CD4-positive, alpha-beta T cell treated with Interleukin-15 for 4 hours (primary cell): ENCODE data around the gene UBL3.
A peak's percentile ranks its signal among the peaks of the same experiment; 100 is the strongest.

Source experiments
- DNase-seq: peaks from one replicate; pipeline ENCODE4 v3.0.0-alpha.2; 2020; ENCODE audit warnings: low spot score

The UBL3 gene

GRCh38 chr13:29810145-29810742, 40.2 kb downstream of the UBL3 start:
- no peak for DNase-seq

DNA sequence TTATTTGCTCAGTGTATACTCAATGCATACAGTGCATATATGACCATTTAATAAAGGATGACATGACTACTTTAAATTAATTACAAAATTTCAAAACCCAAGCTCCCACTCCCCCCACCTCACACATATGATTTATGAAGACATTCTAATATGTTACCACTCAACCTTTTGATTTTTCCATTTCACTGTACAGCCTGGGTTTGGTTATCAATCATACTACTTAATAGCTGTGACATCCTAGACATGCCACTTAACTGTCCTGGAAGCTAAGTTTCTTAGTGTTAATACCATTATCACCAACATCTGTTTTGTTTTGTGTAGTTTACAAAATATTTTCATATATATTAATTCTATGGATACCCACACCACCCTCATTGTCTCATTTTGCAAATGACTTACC, 42.2 kb downstream of the UBL3 start:
- DNase-seq: no peak

DNA sequence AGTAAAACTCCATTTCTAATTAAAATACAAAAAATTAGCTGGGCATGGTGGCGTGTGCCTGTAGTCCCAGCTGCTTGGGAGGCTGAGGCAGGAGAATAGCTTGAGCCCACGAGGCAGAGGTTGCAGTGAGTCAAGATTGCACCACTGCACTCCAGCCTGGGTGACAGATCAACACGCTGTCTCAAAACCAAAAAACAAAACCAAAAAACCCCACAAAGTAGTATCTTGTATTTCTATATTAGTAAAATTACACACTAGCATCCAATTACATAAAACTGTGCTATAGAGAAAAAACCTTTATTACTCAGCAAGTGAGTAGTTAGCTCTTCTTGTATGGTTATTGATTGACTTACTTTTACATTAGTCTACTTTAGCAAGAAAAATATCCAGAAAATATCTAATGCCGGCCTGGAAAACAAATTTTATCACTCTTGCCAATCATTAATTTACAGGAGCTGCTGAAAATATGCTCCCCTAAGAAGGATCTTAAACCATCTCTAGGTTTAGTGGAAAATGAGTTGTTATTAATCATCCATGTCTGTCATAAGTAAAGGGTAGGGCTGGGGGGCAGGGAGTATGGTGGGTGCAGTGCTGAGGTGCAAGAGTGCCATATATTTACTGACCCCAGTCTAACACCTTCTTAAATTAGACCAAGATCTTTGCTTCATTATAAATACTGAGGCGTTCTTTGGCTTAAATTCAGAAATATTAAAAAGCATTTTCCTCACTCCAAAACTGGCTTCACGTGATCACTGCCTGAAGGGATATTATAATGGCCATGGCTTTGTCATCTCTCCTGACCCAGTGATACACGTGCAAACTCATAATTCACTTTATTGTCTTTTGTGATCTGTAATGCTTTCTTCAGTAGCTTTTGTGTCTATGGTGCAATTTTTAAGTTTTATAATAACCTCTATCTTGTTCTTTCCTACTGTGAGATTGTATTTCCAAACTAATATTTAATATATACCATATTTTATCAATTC, 44.1 kb downstream of the UBL3 start:
- no peak for DNase-seq

- no peak for DNase-seq
These were observed 47.2 kb downstream of the UBL3 start for GRCh38 chr13:29803221-29803620.

DNA sequence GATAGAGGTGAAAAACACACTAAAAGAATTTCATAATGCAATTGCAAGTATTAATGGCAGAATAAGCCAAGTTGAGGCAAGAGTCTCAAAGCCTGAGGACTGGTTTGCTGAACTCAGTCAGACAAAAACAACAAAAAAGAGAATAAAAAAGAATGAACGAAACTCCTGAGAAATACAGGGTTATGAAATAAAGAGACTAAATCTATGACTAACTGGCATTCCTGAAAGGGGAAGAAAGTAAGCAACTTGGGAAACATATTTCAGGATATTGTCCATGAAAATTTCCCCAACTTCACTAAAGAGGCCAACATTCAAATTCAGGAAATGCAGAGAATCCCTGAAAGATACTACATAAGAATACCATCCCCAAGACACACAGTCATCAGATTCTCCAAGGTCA, 47.8 kb downstream of the UBL3 start:
- no peak for DNase-seq

DNA sequence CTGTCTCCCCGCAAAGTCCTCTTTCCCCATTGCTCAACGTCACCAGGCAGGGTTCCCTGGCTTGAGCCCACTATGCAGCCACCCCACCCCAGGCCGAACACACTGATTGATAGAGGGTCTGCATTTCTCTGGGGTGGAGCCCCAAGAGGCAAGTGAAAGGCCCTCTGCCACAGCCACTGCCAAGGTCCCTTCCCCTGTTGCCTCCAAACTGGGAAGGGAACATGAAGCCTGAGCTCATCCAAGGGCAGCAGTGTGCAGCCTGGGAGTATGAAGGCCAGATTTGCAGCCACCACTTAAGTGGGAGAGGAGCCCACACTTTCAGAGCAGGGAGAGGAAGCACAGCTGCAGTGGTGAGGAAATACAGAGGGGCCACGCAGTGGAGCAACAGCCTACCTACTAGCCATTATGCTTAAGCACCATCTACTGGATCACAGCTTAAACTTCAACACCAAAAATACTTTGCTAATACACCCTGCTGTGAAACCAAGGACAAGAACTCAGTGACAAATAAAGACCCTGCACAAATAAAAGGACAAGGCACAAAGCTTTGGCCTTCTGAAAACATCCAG, 48.6 kb downstream of the UBL3 start:
- DNase-seq: no peak

GRCh38 chr13:29801102-29801501, 49.3 kb downstream of the UBL3 start:
- DNase-seq: no peak

GRCh38 chr13:29800687-29801086, 49.7 kb downstream of the UBL3 start:
- DNase-seq: no peak

DNA sequence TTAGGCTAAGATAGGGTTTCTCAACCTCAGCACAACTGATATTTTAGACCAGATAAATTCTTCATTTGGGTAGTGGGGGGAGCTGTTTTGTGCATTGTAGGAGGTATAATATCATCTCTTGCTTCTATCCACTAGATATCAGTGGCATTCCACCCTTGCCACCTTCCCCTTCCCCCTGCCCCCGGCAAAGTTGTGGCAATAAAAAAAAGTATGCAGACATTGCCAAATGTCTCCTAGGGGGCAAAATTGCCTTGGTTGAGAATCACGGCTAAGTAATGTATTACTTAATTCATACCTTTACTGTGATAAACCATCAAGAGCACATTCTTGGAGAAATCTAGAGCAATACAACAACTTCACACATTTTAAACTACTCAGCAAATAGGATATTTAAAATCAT, 51.4 kb downstream of the UBL3 start:
- no peak for DNase-seq

GRCh38 chr13:29791997-29792780, 58.2 kb downstream of the UBL3 start:
- DNase-seq: no peak

- DNase-seq: no peak
These were observed 58.9 kb downstream of the UBL3 start for GRCh38 chr13:29791508-29791907.

DNA sequence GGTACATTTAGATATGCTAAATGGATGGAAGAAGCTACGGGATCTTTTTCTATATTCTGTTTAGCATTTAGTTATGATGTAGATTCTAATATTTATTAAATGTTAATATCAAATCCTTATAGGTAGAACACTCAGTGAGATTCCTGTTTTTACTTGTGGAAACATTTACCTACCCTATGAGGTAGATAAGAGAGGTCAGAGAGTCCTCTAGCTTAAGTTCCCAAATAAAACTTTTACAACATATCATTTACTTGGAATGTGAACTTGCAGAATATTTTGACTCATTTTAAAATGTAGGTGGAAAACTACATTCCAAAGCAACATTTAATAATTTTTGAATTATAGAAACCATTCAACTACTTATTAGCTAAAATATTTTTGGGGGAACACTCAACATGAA, 63.7 kb downstream of the UBL3 start:
- no peak for DNase-seq

- DNase-seq: no peak
These were observed 64.4 kb downstream of the UBL3 start for GRCh38 chr13:29785978-29786377.

DNA sequence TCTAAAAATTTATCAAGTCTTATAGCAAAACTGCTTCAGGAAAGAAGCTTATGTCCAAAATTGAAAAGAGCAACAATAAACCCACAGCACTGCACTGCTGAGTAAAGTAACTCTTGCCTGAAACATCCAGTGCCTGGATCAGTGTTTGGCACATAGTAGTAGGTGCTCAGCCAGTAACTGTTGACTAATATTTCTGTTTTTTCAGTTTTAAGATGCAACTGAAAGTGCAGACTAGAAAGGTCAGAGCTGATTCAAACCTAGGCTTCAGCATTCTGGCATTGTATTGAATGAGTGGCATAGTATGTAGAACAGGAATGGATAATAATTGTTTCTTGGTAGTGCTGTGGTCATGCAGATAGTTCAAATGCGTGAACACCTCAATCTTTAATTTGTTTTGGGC, 67.6 kb downstream of the UBL3 start:
- DNase-seq: no peak

- DNase-seq: no peak
These were observed 75.6 kb downstream of the UBL3 start for GRCh38 chr13:29774830-29775229.

- DNase-seq: peak; percentile 53
These were observed 79.2 kb downstream of the UBL3 start for GRCh38 chr13:29771247-29771646.

DNA sequence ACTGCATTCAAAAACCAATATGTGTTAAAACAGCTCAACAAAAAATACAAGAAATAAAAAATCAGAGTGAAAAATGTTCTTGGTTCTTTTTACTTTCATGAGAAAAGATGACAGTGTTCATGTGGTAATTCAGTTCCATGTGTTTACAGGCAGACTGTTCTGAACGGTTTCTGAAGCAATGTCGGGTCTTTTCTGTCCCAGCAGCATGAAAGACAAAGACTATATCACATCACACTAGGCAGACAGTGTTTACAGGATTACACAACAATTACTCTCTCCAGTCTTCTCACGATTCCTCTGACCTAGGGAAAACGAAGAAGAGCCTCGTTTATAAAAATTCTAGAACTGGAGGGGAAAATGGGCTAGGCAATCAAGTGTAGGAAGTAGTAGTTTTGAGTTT, 83.4 kb downstream of the UBL3 start:
- DNase-seq: no peak

DNA sequence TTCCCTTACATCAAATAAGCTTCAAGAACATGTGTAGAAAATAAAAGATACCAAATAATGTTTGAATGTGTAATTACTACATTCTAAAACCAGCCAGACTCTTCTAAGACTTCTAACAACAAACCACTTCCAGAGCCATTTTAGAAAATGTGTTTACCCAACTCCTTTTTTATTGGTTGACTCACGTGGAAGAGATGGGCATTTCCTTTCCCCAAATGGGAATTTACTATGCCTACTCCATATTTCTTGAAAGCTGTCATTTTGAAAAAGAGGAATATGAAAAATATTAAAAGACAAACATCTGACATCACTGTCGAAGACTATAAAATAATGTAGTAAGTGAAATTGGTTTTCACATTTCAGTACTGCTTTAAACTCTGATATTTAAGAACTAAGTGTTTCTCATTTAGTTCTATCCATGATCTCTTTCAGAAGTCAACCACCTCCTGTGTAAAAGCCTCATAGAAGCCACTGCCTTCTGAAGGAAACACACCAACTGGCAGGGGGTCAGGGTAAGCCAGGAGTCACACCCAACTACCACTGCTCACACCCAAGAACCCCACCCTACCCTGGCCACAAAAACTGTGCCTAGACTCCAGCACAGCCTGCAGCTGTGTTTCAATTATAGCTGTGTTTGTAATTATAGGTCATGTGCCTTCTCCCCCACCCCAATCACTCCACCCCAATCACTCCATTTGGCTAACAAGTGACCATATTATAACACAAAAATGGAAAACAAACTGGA, 86.8 kb downstream of the UBL3 start:
- no peak for DNase-seq

- DNase-seq: no peak
These were observed 88.6 kb downstream of the UBL3 start for GRCh38 chr13:29761815-29762214.

- no peak for DNase-seq
These were observed 89.3 kb downstream of the UBL3 start for GRCh38 chr13:29761160-29761559.

- DNase-seq: no peak
These were observed 89.9 kb downstream of the UBL3 start for GRCh38 chr13:29760544-29760943.
